ENCODE data around the gene TSPAN31. TPM values are rescaled to one million over a fixed set of nuclear protein-coding genes. Genes with fewer than 3 reads are reported as not detected.

TSPAN31 gene
- polyA plus RNA-seq, 1 donor (not counting 4 experiments of a cell fraction or from before 2014, with no cell fraction given) = 47.7 TPM

- Histone ChIP-seq H3K9me3 (ENCODE audit: control insufficient read depth, low read depth, low read length) (no peaks in the 10 kb centered on the region), H2AFZ (ENCODE audit: control insufficient read depth, low read length) (no peak overlapping the region), H3K27me3 (ENCODE audit: control insufficient read depth, extremely low read depth, insufficient read depth, low read length) (no peaks in the 10 kb centered on the region), H3K4me2 (ENCODE audit: control insufficient read depth, extremely low read depth, insufficient read depth, low read depth, low read length) (no peak overlapping the region), H3K36me3 (ENCODE audit: control insufficient read depth in 2 of 2, extremely low read depth in 1 of 2, insufficient read depth in 2 of 2, low read length in 2 of 2) (peaks cover 3 to 8% of the 10 kb centered on the region in 2 experiments), H3K4me1 (ENCODE audit: control insufficient read depth, extremely low read depth, insufficient read depth, low read length) (no peaks in the 10 kb centered on the region), H3K9ac (ENCODE audit: control insufficient read depth, extremely low read depth, insufficient read depth, low read length) (no peak overlapping the region), H4K20me1 (ENCODE audit: control insufficient read depth, extremely low read depth, insufficient read depth, low read length) (no peaks in the 10 kb centered on the region), H3K4me3 (ENCODE audit: control insufficient read depth in 2 of 3, extremely low read depth in 1 of 3, insufficient read depth in 2 of 3, low read depth in 1 of 3, low read length in 3 of 3) (no peak overlapping the region), H3K79me2 (ENCODE audit: control insufficient read depth, insufficient read depth, low read length) (no peaks in the 10 kb centered on the region), H3K9me1 (ENCODE audit: control insufficient read depth, extremely low read depth, insufficient read depth, low read length) (no peaks in the 10 kb centered on the region), H3K27ac (ENCODE audit: control insufficient read depth, insufficient read depth, low read length) (no peak overlapping the region)
- TF ChIP-seq EZH2 (IDR thresholded peaks at IDR 0.05; ENCODE audit: low read length) (no peak), CTCF (optimal IDR thresholded peaks at IDR 0.05 in 1 of 3, IDR thresholded peaks at IDR 0.05 in 1 of 3, conservative IDR thresholded peaks at IDR 0.05 in 1 of 3; ENCODE audit: extremely low read depth in 1 of 3, insufficient read depth in 2 of 3, low read length in 3 of 3) (no peak)
- no peak for FAIRE-seq
- dilution Hi-C loops (cut with MboI; ENCODE audit: extremely low pct_ligation_motif_present, low sequenced_read_pairs) = no loop called here
- DNase-seq (ENCODE audit: low read depth, low spot score) = no peak
These were observed 44.5 kb upstream of the TSPAN31 start for GRCh38 chr12:57700317-57700716.

GRCh38 chr12:57707250-57707649, 37.6 kb upstream of the TSPAN31 start:
- no peak overlapping the region for H3K9ac ChIP-seq (ENCODE audit: control insufficient read depth, extremely low read depth, insufficient read depth, low read length)
- H3K27ac ChIP-seq (ENCODE audit: control insufficient read depth, insufficient read depth, low read length) = no peak overlapping the region
- dilution Hi-C loops (cut with MboI; ENCODE audit: extremely low pct_ligation_motif_present, low sequenced_read_pairs) = no loop called here
- no peak overlapping the region for H3K4me2 ChIP-seq (ENCODE audit: control insufficient read depth, extremely low read depth, insufficient read depth, low read depth, low read length)
- DNase-seq (ENCODE audit: low read depth, low spot score) (no peak), FAIRE-seq (no peak)
- H3K4me1 ChIP-seq (ENCODE audit: control insufficient read depth, extremely low read depth, insufficient read depth, low read length) = no peaks in the 10 kb centered on the region
- peaks cover 0 to 3% of the 10 kb centered on the region in 2 experiments for H3K36me3 ChIP-seq (ENCODE audit: control insufficient read depth in 2 of 2, extremely low read depth in 1 of 2, insufficient read depth in 2 of 2, low read length in 2 of 2)
- no peaks in the 10 kb centered on the region for H4K20me1 ChIP-seq (ENCODE audit: control insufficient read depth, extremely low read depth, insufficient read depth, low read length)
- no peaks in the 10 kb centered on the region for H3K27me3 ChIP-seq (ENCODE audit: control insufficient read depth, extremely low read depth, insufficient read depth, low read length)
- no peaks in the 10 kb centered on the region for H3K9me3 ChIP-seq (ENCODE audit: control insufficient read depth, low read depth, low read length)
- no peak for TF ChIP-seq CTCF (optimal IDR thresholded peaks at IDR 0.05 in 1 of 3, IDR thresholded peaks at IDR 0.05 in 1 of 3, conservative IDR thresholded peaks at IDR 0.05 in 1 of 3; ENCODE audit: extremely low read depth in 1 of 3, insufficient read depth in 2 of 3, low read length in 3 of 3)
- H3K79me2 ChIP-seq (ENCODE audit: control insufficient read depth, insufficient read depth, low read length) = no peaks in the 10 kb centered on the region
- no peak overlapping the region for H3K4me3 ChIP-seq (ENCODE audit: control insufficient read depth in 2 of 3, extremely low read depth in 1 of 3, insufficient read depth in 2 of 3, low read depth in 1 of 3, low read length in 3 of 3)
- no peaks in the 10 kb centered on the region for H3K9me1 ChIP-seq (ENCODE audit: control insufficient read depth, extremely low read depth, insufficient read depth, low read length)
- no peak overlapping the region for H2AFZ ChIP-seq (ENCODE audit: control insufficient read depth, low read length)

Measured in keratinocyte (primary cell).